Endothelial cell of umbilical vein (primary cell): ENCODE results near the gene DSCAML1. TPM values are rescaled to one million over a fixed set of nuclear protein-coding genes. Genes with fewer than 3 reads are reported as not detected.

Source experiments
- BruUV-seq: library from RNA; stranded (reverse); fragments of 400-500 nt; replicated peaks from 2 replicates; lab custom pipeline; 2021; lab: Mats Ljungman, UMichigan
- CTCF ChIA-PET: fragments of 300-600, 350-600 bp; sonication (Branson Sonifier 250); formaldehyde crosslinking; loops from one replicate; lab custom pipeline; 2021; ENCODE audit warnings: antibody characterized with exemption, inconsistent platforms; lab: Charles Lee
- POLR2A ChIA-PET: fragments of 300-600, 350-600 bp; sonication (Branson Sonifier 250); formaldehyde crosslinking; loops from one replicate; lab custom pipeline; 2021; ENCODE audit warnings: antibody characterized with exemption, inconsistent platforms; lab: Charles Lee
- DNase-seq: peaks from one replicate; pipeline ENCODE4 v3.0.0-alpha.2; 2011; ENCODE audit warnings: low read depth, low spot score
- FAIRE-seq: peaks from 2 replicates; lab custom pipeline; 2011; peaks lifted over from hg19 to GRCh38; lab: Jason Lieb, UNC
- H2AFZ ChIP-seq: 2 replicates; pipeline ENCODE4 v1.6.0; 2012; ENCODE audit warnings: low read depth, low read length, control low read depth, inconsistent platforms
- H3K27ac ChIP-seq: 2 replicates; pipeline ENCODE4 v1.5.1; 2011; ENCODE audit warnings: low read depth, mild to moderate bottlenecking, control low read depth, low read length, moderate library complexity; ENCODE audit not compliant: insufficient read depth
- H3K27me3 ChIP-seq, 2 experiments: 2 replicates each; pipeline versions ENCODE4 v1.6.0 to v1.6.1; 2011; ENCODE audit warnings: low read length in 2 of 2, mixed read lengths in 1 of 2; ENCODE audit not compliant: control insufficient read depth in 2 of 2, insufficient read depth in 2 of 2
- H3K36me3 ChIP-seq, 2 experiments: 2 replicates in 1 of 2; 3 replicates in 1 of 2; pipeline ENCODE4 v1.5.1; 2011; ENCODE audit warnings: low read length in 2 of 2, mild to moderate bottlenecking in 1 of 2, moderate library complexity in 1 of 2; ENCODE audit not compliant: control insufficient read depth in 2 of 2, insufficient read depth in 2 of 2; ENCODE audit errors: extremely low read depth in 1 of 2
- H3K4me1 ChIP-seq: 3 replicates; pipeline ENCODE4 v1.5.1; 2011; ENCODE audit warnings: mild to moderate bottlenecking, low read length; ENCODE audit not compliant: control insufficient read depth, insufficient read depth; ENCODE audit errors: extremely low read depth
- H3K4me2 ChIP-seq: 2 replicates; pipeline ENCODE4 v1.6.1; 2011; ENCODE audit warnings: low read length, control low read depth, mixed read lengths; ENCODE audit not compliant: insufficient read depth
- H3K4me3 ChIP-seq, 3 experiments: fragments of 200-600 bp in 1 of 3; sonication (generic), shearing (Covaris generic) in 1 of 3; replicated peaks in 1 of 3; 2 replicates each; pipeline ENCODE4 v1.5.1; 2011 to 2016; ENCODE audit warnings: control low read depth in 3 of 3, low read length in 3 of 3, mild to moderate bottlenecking in 2 of 3, inconsistent platforms in 1 of 3, low read depth in 1 of 3, moderate library complexity in 1 of 3; ENCODE audit not compliant: insufficient read depth in 1 of 3
- H3K79me2 ChIP-seq: 2 replicates; pipeline ENCODE4 v1.6.0; 2012; ENCODE audit warnings: low read length, inconsistent platforms; ENCODE audit not compliant: control insufficient read depth, insufficient read depth
- H3K9ac ChIP-seq: replicated peaks from 2 replicates; pipeline ENCODE3; 2011; ENCODE audit warnings: low read length, control low read depth; ENCODE audit not compliant: insufficient read depth; ENCODE audit errors: extremely low read depth
- H3K9me1 ChIP-seq: replicated peaks from 3 replicates; pipeline ENCODE4 v1.6.0; 2011; ENCODE audit warnings: mild to moderate bottlenecking, low read length; ENCODE audit not compliant: control insufficient read depth, insufficient read depth; ENCODE audit errors: extremely low read depth
- H3K9me3 ChIP-seq: replicated peaks from 2 replicates; pipeline ENCODE4 v1.5.1; 2012; ENCODE audit warnings: low read length, inconsistent platforms; ENCODE audit not compliant: control insufficient read depth, insufficient read depth
- H4K20me1 ChIP-seq: replicated peaks from 2 replicates; pipeline ENCODE3; 2011; ENCODE audit warnings: mild to moderate bottlenecking, low read length; ENCODE audit not compliant: control insufficient read depth, insufficient read depth; ENCODE audit errors: extremely low read depth
- CTCF ChIP-seq, 2 donors: IDR thresholded peaks; 1 replicate in 1 of 2; 2 replicates in 1 of 2; pipeline ENCODE4 v1.5.1; 2011; ENCODE audit warnings: low read length in 2 of 2, mild to moderate bottlenecking in 2 of 2, moderate library complexity in 2 of 2, control low read depth in 1 of 2, inconsistent platforms in 1 of 2, low read depth in 1 of 2; ENCODE audit not compliant: insufficient read depth in 1 of 2; ENCODE audit errors: extremely low read depth in 1 of 2
- EZH2 ChIP-seq: IDR thresholded peaks from 2 replicates; pipeline ENCODE4 v1.6.1; 2012; ENCODE audit warnings: borderline replicate concordance, low read depth, mild to moderate bottlenecking, moderate library complexity, low read length, inconsistent platforms; ENCODE audit not compliant: severe bottlenecking
- FOS ChIP-seq: IDR thresholded peaks from 2 replicates; pipeline ENCODE4 v1.6.1; 2011; ENCODE audit warnings: mild to moderate bottlenecking, low read length, moderate library complexity, borderline replicate concordance; ENCODE audit not compliant: insufficient read depth
- GATA2 ChIP-seq: IDR thresholded peaks from 2 replicates; pipeline ENCODE4 v1.7.0; 2011; ENCODE audit warnings: low read depth, mild to moderate bottlenecking, moderate library complexity, mixed read lengths, low read length; ENCODE audit not compliant: insufficient read length, insufficient read depth
- JUN ChIP-seq: IDR thresholded peaks from 2 replicates; pipeline ENCODE4 v1.6.1; 2011; ENCODE audit warnings: borderline replicate concordance, low read depth; ENCODE audit not compliant: insufficient read length, insufficient read depth
- MAX ChIP-seq: IDR thresholded peaks from 2 replicates; pipeline ENCODE4 v1.6.1; 2011; ENCODE audit not compliant: insufficient read depth, insufficient read length
- MYC ChIP-seq: IDR thresholded peaks from one replicate; pipeline ENCODE4 v1.6.1; 2011; ENCODE audit warnings: mild to moderate bottlenecking, low read depth, low read length
- POLR2A ChIP-seq: IDR thresholded peaks from 2 replicates; pipeline ENCODE4 v1.6.1; 2012; ENCODE audit warnings: low read depth, mild to moderate bottlenecking, control low read depth, low read length
- POLR2AphosphoS5 ChIP-seq: IDR thresholded peaks from 2 replicates; pipeline ENCODE4 v1.6.1; 2012; ENCODE audit warnings: low read depth, mild to moderate bottlenecking, control low read depth, low read length, moderate library complexity; ENCODE audit not compliant: insufficient read depth
- dilution Hi-C: fragments of 300-500 bp; cut with MboI; formaldehyde crosslinking; loops from one replicate; pipeline ENCODE4 v1.15.0; 2019; ENCODE audit warnings: low sequenced_read_pairs; ENCODE audit not compliant: extremely low pct_ligation_motif_present
- intact Hi-C: fragments of 100-400 bp; cut with micrococcal nuclease; formaldehyde crosslinking; loops from one replicate; pipeline ENCODE4 v1.10.0; 2022
- polyA plus RNA-seq, 4 experiments: library from polyadenylated mRNA; depleted of rRNA in 3 of 4; stranded (reverse) in 3 of 4; unstranded in 1 of 4; fragments of >200 nt; gene quantifications; 2 replicates each; pipeline versions ENCODE4 v1.2.1 to v1.2.3, GENCODE V29; 2011 to 2012; ENCODE audit warnings: missing spikeins in 1 of 4
- total RNA-seq: library from RNA; stranded (reverse); gene quantifications from 2 replicates; pipeline ENCODE4 v1.2.3, GENCODE V29; 2021

The DSCAML1 gene
- total and polyA plus RNA-seq, 2 donors (not counting 3 experiments of a cell fraction or from before 2014, with no cell fraction given), result not detected

- no peak overlapping the region for H3K27ac ChIP-seq
- no peak for TF ChIP-seq EZH2
- TF ChIP-seq JUN, result no peak
- no peak for TF ChIP-seq CTCF (IDR thresholded peaks at IDR 0.05; ENCODE audit: extremely low read depth in 1 of 2, insufficient read depth in 1 of 2, low read depth in 1 of 2, low read length in 2 of 2)
- no peak for TF ChIP-seq FOS
- TF ChIP-seq POLR2AphosphoS5, result no peak
- TF ChIP-seq POLR2A, result no peak
- no peak for TF ChIP-seq MYC
- no peak for TF ChIP-seq GATA2
- no peak for TF ChIP-seq MAX
- intact Hi-C loops (no loop called here), dilution Hi-C loops (no loop called here)
- no peak overlapping the region for H3K4me2 ChIP-seq
- H3K27me3 ChIP-seq, result no peaks in the 10 kb centered on the region
- FAIRE-seq, result no peak
- no TSS peak for BruUV-seq
- no peak overlapping the region for H3K9ac ChIP-seq
- H3K79me2 ChIP-seq, result no peaks in the 10 kb centered on the region
- no peaks in the 10 kb centered on the region for H3K4me1 ChIP-seq
- no peaks in the 10 kb centered on the region for H4K20me1 ChIP-seq
- no peaks in the 10 kb centered on the region for H3K9me1 ChIP-seq
- DNase-seq, result no peak
- H3K36me3 ChIP-seq, result no peaks in the 10 kb centered on the region
- no peak overlapping the region for H2AFZ ChIP-seq
- CTCF ChIA-PET, result no interaction called here
- no peaks in the 10 kb centered on the region for H3K9me3 ChIP-seq
- POLR2A ChIA-PET, result no interaction called here
- H3K4me3 ChIP-seq, result no peak overlapping the region
These were observed 294.8 kb downstream of the DSCAML1 start for GRCh38 chr11:117502015-117502778.
